Dedifferentiated amniotic fluid mesenchymal stem cell (primary cell): ENCODE data around the gene FRMD6.

Experiments used
- DNase-seq: peaks from one replicate; pipeline ENCODE4 v3.0.0-alpha.2; 2016; ENCODE audit errors: extremely low spot score

FRMD6 gene

DNA sequence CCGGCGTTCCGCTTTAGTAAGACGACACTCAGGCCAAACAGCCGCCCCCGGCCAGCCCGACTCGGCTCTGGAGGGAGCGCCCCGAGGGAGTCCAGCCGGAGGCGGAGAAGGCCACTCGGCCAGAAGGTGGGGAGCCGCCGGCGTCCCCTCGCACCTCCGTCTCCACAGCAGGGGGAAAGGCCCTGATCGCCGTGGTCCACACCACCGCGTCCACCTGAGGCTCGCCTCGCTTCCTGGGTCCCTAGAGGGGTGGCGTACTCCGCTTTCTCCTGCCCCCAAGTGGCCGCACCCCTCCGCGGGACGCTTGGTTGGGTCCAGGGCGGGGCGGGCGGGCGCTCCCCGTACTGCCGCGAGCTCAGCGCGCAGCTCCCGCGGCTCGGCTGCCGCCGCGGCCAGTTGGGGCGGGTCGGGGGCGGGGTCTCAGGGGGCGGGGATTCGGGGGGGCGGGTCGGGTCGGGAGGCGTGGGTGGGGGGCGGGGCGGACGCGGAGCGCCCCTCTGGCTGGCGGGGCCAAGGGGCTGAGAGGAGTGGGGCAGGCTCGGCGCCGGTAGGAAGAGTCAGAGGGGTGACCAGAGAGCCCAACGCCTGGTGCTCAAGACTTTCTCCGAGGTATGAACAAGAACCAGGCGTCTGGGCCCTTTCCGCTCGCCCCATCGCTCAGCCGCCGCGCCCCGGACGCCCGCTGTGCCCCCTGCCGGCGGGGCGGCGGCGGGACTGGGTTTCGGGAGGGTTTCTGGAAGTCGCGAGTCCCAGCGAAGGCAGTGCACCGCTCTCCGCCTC lies at the start of gene FRMD6:
Gene FRMD6, plus strand, starts transcription at position 523 of the 780 bp plus-strand sequence. CDS start 37,927 bp downstream, outside the sequence.
- DNase-seq = peak; percentile 82

- DNase-seq = no peak
Observed at GRCh38 chr14:51602310-51602709, 49.4 kb upstream of the FRMD6 start.

GRCh38 chr14:51603495-51603894 lies 48.2 kb upstream of the FRMD6 start:
- no peak for DNase-seq

- peak; percentile 85 for DNase-seq
Observed at GRCh38 chr14:51604073-51604472, 47.6 kb upstream of the FRMD6 start.

GRCh38 chr14:51605575-51605974 lies 46.1 kb upstream of the FRMD6 start:
- DNase-seq = no peak

DNA sequence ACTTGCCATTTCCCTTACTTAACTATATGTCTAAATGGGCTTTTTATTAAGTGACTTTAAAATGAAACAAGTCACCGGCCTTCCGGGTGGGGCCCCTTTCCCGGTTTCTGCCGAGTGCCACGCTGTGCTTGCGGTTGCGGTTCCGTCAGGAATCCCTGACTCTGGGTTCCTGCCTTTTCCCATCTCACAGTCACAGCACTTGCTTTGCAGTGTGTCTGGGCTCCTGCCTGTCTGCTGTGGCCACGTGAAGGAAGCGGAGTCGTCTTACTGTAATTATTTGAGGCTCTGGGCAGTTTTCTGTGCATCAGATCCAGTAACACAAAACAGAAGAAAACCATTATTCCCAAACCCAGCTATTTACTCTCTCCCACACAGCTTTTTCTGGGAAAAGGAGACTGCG lies 44.0 kb upstream of the FRMD6 start:
- peak; percentile 84 for DNase-seq

GRCh38 chr14:51609251-51609954 lies 42.3 kb upstream of the FRMD6 start:
- peak; percentile 29 for DNase-seq

DNA sequence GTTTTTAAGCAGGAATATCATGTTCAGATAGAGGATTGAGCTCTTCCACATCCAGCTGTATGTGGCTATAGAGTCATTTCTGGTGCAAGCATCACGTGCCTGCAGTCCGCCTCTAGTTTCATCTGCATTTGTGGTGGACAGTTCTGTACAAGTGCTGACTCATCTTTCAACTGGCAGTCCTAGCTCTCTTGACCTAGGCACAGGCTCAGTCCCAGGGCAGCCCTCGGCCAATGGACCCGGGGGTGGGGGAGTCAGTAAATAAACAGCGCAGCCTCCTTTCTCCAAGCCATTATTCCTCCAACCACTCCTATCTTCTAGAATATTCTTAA lies 41.8 kb upstream of the FRMD6 start:
- no peak for DNase-seq

DNA sequence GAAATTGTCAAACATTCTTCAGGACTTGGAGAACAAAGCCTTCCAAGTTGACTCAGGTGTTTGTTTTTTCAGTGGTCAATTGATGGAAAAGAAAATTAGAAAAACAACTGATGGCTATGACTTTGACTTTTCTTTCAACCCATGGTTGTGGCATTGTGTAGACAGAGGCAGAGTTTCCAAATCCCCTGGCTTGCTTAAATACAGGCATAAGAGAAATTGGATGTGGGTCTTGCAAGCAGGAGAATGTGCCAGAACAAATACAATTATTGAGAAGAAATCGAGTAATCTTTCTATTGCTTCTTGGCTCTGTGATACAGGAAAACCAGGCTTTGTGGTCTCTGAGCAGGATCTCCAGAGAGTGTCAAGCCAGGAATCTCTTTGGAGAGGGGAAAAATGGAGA lies 40.9 kb upstream of the FRMD6 start:
- DNase-seq = no peak

DNA sequence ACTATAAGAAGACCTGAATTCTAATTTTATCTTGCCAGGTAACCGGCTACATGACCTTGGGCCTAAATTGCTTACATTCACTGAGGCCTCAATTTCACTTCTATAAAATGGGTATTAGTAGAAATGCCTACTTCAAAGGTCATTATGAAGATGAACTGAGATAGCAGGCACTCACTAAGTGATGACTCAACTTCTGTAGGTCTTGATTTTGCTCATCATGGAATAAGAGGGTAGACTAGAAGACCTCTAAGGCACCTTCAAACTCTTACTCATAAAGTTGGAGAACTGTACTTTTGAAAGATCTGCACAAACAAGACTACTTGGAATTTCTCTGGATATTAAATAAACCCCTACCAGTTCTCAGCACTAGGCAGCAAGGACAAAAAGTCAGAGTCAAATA lies 39.3 kb upstream of the FRMD6 start:
- no peak for DNase-seq

- no peak for DNase-seq
Observed at GRCh38 chr14:51613416-51613815, 38.3 kb upstream of the FRMD6 start.

- no peak for DNase-seq
Observed at GRCh38 chr14:51614707-51615106, 37.0 kb upstream of the FRMD6 start.

DNA sequence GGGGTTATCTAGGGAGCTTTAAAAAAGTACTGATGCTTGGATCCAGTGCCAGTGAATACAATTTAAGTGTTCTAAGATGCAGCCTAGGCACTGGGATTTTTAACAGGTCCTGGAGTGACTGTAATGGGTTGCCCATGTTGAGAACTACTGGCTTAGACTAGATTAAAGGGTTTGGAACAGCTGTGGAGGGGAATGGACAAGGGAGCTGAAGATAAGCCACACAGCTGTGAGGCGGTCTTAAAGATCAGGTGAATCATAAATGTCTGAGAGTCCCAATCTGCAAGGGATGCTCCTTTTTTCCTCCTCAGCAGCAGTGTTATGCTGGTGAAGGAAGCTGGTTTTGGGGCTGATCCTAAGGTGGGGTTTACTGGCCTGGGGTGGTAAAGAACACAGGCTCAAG lies 35.5 kb upstream of the FRMD6 start:
- DNase-seq = no peak

DNA sequence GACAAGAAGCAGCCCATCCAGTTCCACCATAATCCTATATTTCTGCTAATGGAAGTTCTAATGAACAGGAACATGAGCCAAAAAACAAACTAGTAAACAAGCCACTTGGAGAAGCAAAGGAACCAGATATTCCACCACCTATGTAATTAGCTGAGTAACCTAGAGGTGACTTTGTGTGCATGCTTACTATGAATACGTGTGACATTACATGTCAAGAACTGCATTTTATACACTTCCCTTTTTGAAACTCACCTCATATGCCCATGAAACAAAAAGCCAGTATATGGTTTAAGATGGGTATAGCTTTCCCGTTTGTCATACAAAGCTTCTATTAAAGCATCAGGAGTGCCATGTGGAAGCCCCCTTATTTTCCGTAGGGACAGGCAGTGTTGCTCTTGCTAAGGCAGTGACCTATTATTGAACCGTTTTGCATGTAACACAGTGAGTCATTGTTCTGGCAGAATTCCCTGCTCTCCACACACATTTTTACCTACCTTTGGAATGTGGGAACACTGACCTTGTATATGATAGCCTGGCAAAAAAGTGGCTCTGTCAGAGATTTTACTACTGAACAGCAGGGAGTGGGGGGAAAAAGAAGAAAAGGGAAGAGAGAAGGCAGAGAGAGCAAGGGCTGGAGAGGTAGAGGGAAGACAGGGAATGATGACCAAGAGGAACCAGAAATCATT lies 34.8 kb upstream of the FRMD6 start:
- peak; percentile 54 for DNase-seq

DNA sequence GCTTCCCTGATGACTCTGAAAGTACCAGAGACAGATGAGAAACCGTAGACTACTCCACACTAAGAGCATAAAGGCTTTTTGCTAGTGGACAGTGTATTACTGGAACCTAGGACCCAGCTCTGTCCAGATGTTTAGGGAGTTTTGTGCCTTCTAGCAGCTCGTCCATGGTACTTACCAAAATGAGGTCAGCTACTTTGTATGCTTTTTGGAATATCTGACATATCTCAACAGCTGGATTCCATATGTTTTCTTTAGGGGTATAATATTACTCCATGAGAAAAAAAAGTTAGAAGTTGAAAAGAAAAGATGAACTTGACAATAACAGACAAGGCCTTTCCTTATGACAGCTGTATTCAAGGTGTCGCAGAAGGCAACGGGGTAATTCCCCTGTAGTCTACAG lies 32.1 kb upstream of the FRMD6 start:
- no peak for DNase-seq

DNA sequence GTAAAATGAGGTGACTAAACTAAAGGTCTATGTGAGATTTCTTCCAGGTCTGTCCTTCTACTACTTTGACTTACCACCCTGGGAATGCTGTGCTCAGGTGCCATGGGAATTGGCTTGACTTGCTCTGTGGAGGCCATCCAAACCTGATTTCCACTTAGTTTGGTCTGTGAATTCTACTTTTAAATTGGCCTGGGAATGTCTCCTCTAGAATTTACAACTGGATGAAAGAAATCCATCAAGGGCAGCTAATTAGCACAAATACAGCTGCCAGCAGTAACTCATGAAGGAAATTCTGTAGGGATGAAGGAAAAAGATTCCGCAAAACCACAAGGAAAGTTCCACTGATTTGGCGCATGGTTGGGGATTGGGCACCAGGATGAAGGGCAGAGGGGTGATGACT lies 31.7 kb upstream of the FRMD6 start:
- no peak for DNase-seq

DNA sequence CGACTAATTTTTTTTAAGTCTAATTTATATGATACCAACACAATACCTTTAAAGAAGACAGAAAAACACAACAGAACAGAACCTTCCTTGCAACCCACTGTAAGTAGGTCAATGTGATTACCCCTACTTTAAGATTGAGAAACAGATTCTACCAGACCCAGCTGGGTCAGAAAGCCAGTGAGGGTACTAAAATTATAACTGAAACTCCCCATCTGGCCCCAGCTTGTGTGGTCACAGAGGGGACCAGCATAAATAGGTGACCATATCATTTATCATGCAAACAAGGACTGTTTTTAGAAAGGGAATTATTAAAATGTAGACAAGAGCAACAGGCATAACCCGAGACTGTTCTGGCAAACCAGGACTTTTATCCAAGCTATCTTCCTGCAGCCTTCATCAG lies 30.1 kb upstream of the FRMD6 start:
- DNase-seq = no peak

DNA sequence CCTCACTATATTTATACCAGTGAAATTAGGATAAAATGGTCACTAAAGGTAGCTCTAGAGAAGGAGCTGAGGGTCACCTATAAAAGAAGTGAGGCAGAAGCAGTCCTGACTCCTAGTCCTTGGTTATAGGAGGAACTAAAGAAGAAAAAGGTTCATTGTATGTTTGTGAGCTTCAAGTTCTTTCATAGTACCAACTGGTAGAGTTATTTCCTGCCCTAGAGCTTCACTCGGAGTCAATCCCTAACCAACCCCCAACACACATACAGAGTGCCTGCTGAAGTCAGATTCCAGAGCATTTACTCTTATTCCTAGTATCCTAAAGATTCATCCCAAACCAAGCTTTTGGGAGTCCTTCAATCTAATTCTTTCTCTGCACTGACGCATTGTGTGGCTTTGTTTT lies 29.3 kb upstream of the FRMD6 start:
- DNase-seq = no peak

- DNase-seq = no peak
Observed at GRCh38 chr14:51624955-51625569, 26.6 kb upstream of the FRMD6 start.

DNA sequence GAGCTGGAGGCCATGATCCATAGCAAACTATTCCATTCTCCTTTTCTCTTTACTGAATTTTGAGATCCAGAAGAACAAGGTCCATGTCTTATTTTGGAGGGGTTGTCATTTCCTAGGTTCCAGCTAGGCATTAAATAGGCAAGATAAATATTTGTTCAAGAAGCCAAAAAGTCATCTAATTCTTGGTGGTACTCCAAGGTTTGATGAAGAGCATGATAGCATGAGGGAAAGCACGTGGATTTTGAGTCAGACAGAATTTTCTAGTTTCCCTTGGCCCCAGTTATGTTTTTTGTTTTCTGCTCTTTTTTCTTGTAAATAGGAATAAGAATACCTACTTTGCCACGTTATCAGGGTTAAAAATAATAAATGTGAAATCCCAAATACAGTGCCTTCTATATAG lies 25.5 kb upstream of the FRMD6 start:
- no peak for DNase-seq

GRCh38 chr14:51626788-51627187 lies 24.9 kb upstream of the FRMD6 start:
- no peak for DNase-seq

GRCh38 chr14:51627313-51627712 lies 24.4 kb upstream of the FRMD6 start:
- no peak for DNase-seq

GRCh38 chr14:51628238-51628637 lies 23.5 kb upstream of the FRMD6 start:
- no peak for DNase-seq
